OCI-LY7 (cell line): Measurements from ENCODE around the gene CIB4. TPM values are rescaled to one million over a fixed set of nuclear protein-coding genes. Genes with fewer than 3 reads are reported as not detected.

Experiments
- BruUV-seq: library from RNA; stranded (reverse); fragments of 400-500 nt; replicated peaks from 2 replicates; lab custom pipeline; 2021; lab: Mats Ljungman, UMichigan
- CTCF ChIA-PET: fragments of 300-600 bp; sonication (Branson Sonifier 250); formaldehyde crosslinking; loops from one replicate; lab custom pipeline; 2022; ENCODE audit warnings: antibody characterized with exemption; ENCODE audit not compliant: unreplicated experiment; lab: Charles Lee
- POLR2A ChIA-PET: fragments of 300-600 bp; sonication (Branson Sonifier 250); formaldehyde crosslinking; loops from one replicate; lab custom pipeline; 2022; ENCODE audit warnings: antibody characterized with exemption; lab: Charles Lee
- DNase-seq: peaks from one replicate; pipeline ENCODE4 v3.0.0-alpha.2; 2015; ENCODE audit warnings: low spot score
- H2AFZ ChIP-seq: fragments of 200-600 bp; sonication (generic), shearing (Covaris generic); 2 replicates; pipeline ENCODE4 v1.6.1; 2014; ENCODE audit warnings: mild to moderate bottlenecking, antibody characterized with exemption, low read length, moderate library complexity
- H3K27ac ChIP-seq: fragments of 200-600 bp; sonication (generic); 2 replicates; pipeline ENCODE4 v1.5.1; 2014; ENCODE audit warnings: mixed run types, low read depth, mild to moderate bottlenecking, moderate library complexity, low read length, inconsistent platforms; ENCODE audit not compliant: poor library complexity, severe bottlenecking
- H3K36me3 ChIP-seq: fragments of 200-600 bp; sonication (generic); 2 replicates; pipeline ENCODE4 v1.6.1; 2014; ENCODE audit warnings: mild to moderate bottlenecking, antibody characterized with exemption, low read length, moderate library complexity, mixed read lengths; ENCODE audit not compliant: insufficient read depth
- H3K4me1 ChIP-seq: fragments of 200-600 bp; sonication (generic); 2 replicates; pipeline ENCODE4 v1.5.1; 2014; ENCODE audit warnings: mild to moderate bottlenecking, low read length; ENCODE audit not compliant: insufficient read depth, poor library complexity, severe bottlenecking
- H3K4me2 ChIP-seq: fragments of 200-600 bp; sonication (generic); 2 replicates; pipeline ENCODE4 v1.6.1; 2014; ENCODE audit warnings: mild to moderate bottlenecking, low read length
- H3K4me3 ChIP-seq: fragments of 200-600 bp; sonication (generic); 2 replicates; pipeline ENCODE4 v1.5.1; 2014; ENCODE audit warnings: mild to moderate bottlenecking, low read depth, low read length; ENCODE audit not compliant: poor library complexity, severe bottlenecking
- H3K79me2 ChIP-seq: fragments of 200-600 bp; sonication (generic); 2 replicates; pipeline ENCODE4 v1.6.1; 2016; ENCODE audit warnings: low read depth, mild to moderate bottlenecking, low read length, moderate library complexity, mixed read lengths; ENCODE audit not compliant: insufficient read depth
- H3K9me2 ChIP-seq: fragments of 200-600 bp; sonication (generic); 2 replicates; pipeline ENCODE4 v1.6.1; 2016; ENCODE audit warnings: mild to moderate bottlenecking, low read length, mixed read lengths; ENCODE audit not compliant: insufficient read depth
- H3K9me3 ChIP-seq: fragments of 200-600 bp; sonication (generic); 2 replicates; pipeline ENCODE4 v1.6.1; 2014; ENCODE audit warnings: mild to moderate bottlenecking, mixed run types, low read length, mixed read lengths
- H4K20me1 ChIP-seq: fragments of 200-600 bp; sonication (generic); 2 replicates; pipeline ENCODE4 v1.6.1; 2014; ENCODE audit warnings: mild to moderate bottlenecking, antibody characterized with exemption, low read length, moderate library complexity, mixed read lengths; ENCODE audit not compliant: insufficient read depth
- EZH2phosphoT487 ChIP-seq: fragments of 200-600 bp; sonication (generic); IDR thresholded peaks from 2 replicates; pipeline ENCODE4 v1.6.1; 2018; ENCODE audit warnings: low read depth, borderline replicate concordance, mild to moderate bottlenecking, mixed run types, antibody characterized with exemption, low read length, moderate library complexity, mixed read lengths
- intact Hi-C: fragments of 100-400 bp; cut with micrococcal nuclease; formaldehyde crosslinking; loops from one replicate; pipeline ENCODE4 v1.10.0; 2022; ENCODE audit not compliant: unreplicated experiment
- total RNA-seq, 2 experiments: library from RNA; depleted of rRNA in 1 of 2; stranded (reverse); fragments of >200 nt in 1 of 2; shearing (Covaris generic) in 1 of 2; gene quantifications; 2 replicates each; pipeline ENCODE4 v1.2.3, GENCODE V29; 2014 to 2022
- TF ChIP-seq, protein P1 (sequence below): fragments of 200-600 bp; sonication (generic); conservative IDR thresholded peaks from 2 replicates; pipeline ENCODE4 v1.5.1; 2014; ENCODE audit warnings: mild to moderate bottlenecking, antibody characterized with exemption, low read length, moderate library complexity, mixed read lengths

CIB4 gene
- total RNA-seq, 2 experiments from 2014 or later: not detected

- TF ChIP-seq EZH2phosphoT487: no peak
- TF ChIP-seq, protein P1, sequence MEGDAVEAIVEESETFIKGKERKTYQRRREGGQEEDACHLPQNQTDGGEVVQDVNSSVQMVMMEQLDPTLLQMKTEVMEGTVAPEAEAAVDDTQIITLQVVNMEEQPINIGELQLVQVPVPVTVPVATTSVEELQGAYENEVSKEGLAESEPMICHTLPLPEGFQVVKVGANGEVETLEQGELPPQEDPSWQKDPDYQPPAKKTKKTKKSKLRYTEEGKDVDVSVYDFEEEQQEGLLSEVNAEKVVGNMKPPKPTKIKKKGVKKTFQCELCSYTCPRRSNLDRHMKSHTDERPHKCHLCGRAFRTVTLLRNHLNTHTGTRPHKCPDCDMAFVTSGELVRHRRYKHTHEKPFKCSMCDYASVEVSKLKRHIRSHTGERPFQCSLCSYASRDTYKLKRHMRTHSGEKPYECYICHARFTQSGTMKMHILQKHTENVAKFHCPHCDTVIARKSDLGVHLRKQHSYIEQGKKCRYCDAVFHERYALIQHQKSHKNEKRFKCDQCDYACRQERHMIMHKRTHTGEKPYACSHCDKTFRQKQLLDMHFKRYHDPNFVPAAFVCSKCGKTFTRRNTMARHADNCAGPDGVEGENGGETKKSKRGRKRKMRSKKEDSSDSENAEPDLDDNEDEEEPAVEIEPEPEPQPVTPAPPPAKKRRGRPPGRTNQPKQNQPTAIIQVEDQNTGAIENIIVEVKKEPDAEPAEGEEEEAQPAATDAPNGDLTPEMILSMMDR: peak; percentile 40; the same call in 1 of the 2 replicates
- BruUV-seq: no TSS peak
- Histone ChIP-seq H3K4me2 (no peak overlapping the region), H3K36me3 (no peaks in the 10 kb centered on the region), H3K4me1 (no peaks in the 10 kb centered on the region), H3K9me2 (no peaks in the 10 kb centered on the region), H3K27ac (no peak overlapping the region), H3K79me2 (no peaks in the 10 kb centered on the region), H3K9me3 (no peaks in the 10 kb centered on the region), H4K20me1 (no peaks in the 10 kb centered on the region), H2AFZ (no peak overlapping the region), H3K4me3 (no peak overlapping the region)
- DNase-seq: no peak
- intact Hi-C loops: loop anchor here (5.0 kb wide), 1 partner anchor 76 kb away; no protein-coding TSS in a partner anchor
- POLR2A ChIA-PET: no interaction called here
- CTCF ChIA-PET: no interaction called here
Observed at GRCh38 chr2:26578113-26578458, 63.1 kb downstream of the CIB4 start.

GRCh38 chr2:26577442-26578112 is 63.6 kb downstream of the CIB4 start:
- Histone ChIP-seq H3K4me3 (no peak overlapping the region), H3K9me3 (no peaks in the 10 kb centered on the region), H3K79me2 (no peaks in the 10 kb centered on the region), H4K20me1 (no peaks in the 10 kb centered on the region), H3K4me1 (no peaks in the 10 kb centered on the region), H3K9me2 (no peaks in the 10 kb centered on the region), H3K36me3 (no peaks in the 10 kb centered on the region), H3K4me2 (no peak overlapping the region), H2AFZ (no peak overlapping the region), H3K27ac (no peak overlapping the region)
- DNase-seq: peak; percentile 70
- TF ChIP-seq, protein P1: peak; percentile 92
- no peak for TF ChIP-seq EZH2phosphoT487
- intact Hi-C loops: loop anchor here (5.0 kb wide), 1 partner anchor 75 kb away; no protein-coding TSS in a partner anchor
- CTCF ChIA-PET: no interaction called here
- BruUV-seq: no TSS peak
- POLR2A ChIA-PET: no interaction called here
